ENCODE measurements around the gene REG4.
A peak's percentile ranks its signal among the peaks of the same experiment; 100 is the strongest.

Gene REG4

DNA sequence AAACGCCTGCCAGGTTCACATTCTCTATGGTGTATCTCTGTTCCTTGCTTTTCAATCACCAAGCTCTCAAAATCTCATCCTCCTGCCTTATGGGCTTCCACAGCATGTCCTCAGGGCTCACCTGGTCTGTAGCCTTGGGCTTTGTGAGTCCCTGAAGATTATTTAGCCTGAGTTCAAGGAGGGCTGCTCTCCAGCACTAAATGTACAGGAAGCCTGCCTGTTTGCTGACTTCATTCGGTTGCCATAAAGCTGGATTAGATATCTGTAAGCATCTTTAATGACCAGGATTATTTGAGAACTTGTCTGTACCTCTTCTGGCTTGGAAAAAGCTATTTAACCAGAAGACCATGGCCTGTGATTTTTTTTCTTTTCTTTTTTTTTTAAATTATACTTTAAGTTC, 6.9 kb upstream of the REG4 start:
- peaks cover 2% of the 10 kb centered on the region for H3K27me3 Mint-ChIP-seq
- H3K4me3 Mint-ChIP-seq: no peak overlapping the region
- no peak overlapping the region for H3K27ac Mint-ChIP-seq
- no peaks in the 10 kb centered on the region for H3K9me3 Mint-ChIP-seq (ENCODE audit: low read depth)
- no peaks in the 10 kb centered on the region for H3K4me1 Mint-ChIP-seq (ENCODE audit: low read depth)
- no peaks in the 10 kb centered on the region for H3K36me3 Mint-ChIP-seq

DNA sequence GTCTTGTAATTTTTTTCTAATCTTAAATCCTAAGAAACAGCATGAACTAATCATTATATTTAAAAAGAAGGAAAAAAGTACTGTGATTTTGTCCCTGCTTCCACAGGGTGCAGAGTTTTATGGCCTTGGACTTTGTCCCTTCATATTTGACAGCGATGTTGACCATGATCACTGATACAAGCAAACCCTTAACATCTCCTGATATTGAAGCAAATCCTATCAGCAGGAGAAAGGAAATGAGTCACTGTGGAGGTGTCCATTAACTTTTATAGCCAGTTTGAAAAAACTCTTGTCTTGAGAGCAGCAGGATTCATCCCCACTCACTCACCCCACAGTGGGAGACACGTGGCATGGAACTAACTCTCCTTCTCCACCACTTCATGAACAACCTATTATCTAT, 5.1 kb upstream of the REG4 start:
- Mint-ChIP-seq H3K27ac (no peak overlapping the region), H3K4me3 (no peak overlapping the region), H3K9me3 (ENCODE audit: low read depth) (no peaks in the 10 kb centered on the region), H3K36me3 (no peaks in the 10 kb centered on the region), H3K4me1 (ENCODE audit: low read depth) (no peaks in the 10 kb centered on the region), H3K27me3 (no peaks in the 10 kb centered on the region)

DNA sequence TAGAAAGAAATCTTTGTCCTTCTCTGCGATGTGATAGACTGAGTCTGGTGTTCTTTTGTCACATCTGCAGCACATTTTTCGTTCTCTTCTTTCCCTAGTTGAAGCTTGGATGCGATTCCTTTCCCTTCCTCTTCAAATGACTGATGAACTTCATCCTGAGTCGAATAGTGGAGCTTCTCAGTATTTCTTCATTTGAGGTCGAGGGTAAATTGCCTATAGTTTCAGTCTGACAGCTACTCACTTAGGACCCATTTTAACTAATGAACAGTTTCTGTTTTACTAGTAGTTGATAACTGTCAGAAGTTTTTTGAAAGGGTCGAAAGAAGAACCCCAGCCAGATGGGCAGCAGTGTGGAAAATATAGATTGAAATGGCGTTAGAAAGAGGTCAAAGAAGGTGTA, 4.7 kb upstream of the REG4 start:
- Mint-ChIP-seq H3K36me3 (no peaks in the 10 kb centered on the region), H3K9me3 (ENCODE audit: low read depth) (no peaks in the 10 kb centered on the region), H3K4me3 (no peak overlapping the region), H3K27me3 (no peaks in the 10 kb centered on the region), H3K4me1 (ENCODE audit: low read depth) (no peaks in the 10 kb centered on the region), H3K27ac (no peak overlapping the region)

DNA sequence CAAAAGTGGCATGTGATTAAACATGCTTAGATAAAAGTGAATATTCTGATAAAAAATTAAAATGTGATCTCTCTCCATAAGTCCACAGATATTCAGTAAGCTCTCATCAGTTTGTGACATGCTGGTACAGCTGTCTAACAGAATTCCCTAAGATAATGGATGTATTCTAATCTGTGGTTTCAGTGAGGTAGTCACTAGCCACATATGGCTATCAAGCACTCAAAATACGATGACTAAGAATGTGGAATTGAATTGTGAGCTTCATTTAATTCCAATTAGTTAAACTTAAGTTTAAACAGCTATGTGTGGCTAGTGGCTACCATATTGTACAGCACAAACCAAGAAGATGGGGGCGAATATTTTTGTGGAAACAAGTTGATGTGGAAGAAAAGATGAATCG, 4.1 kb upstream of the REG4 start:
- H3K4me3 Mint-ChIP-seq: no peak overlapping the region
- no peak overlapping the region for H3K27ac Mint-ChIP-seq
- H3K9me3 Mint-ChIP-seq (ENCODE audit: low read depth): no peaks in the 10 kb centered on the region
- no peaks in the 10 kb centered on the region for H3K36me3 Mint-ChIP-seq
- no peaks in the 10 kb centered on the region for H3K4me1 Mint-ChIP-seq (ENCODE audit: low read depth)
- H3K27me3 Mint-ChIP-seq: no peaks in the 10 kb centered on the region

DNA sequence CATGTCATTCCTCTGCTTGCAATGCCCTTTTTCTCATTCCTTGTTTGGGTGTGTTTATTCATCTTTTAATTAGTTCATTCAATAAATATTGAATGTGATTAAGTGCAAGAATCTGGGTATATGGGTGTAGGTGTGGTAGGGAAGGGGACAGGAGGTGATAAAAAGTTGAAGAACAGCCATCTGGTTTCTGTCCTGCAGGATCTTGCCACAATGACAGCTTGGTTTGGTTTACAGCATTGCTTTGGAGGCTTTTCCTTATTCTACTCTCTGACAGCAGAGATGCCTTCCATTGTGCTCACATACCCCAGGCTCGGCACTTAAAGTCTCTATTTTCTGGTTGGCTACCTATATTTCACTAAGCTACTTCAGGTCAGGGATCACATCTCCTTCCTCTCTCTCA, 3.0 kb upstream of the REG4 start:
- no peaks in the 10 kb centered on the region for H3K27me3 Mint-ChIP-seq
- no peaks in the 10 kb centered on the region for H3K9me3 Mint-ChIP-seq (ENCODE audit: low read depth)
- no peak overlapping the region for H3K4me3 Mint-ChIP-seq
- H3K36me3 Mint-ChIP-seq: no peaks in the 10 kb centered on the region
- H3K27ac Mint-ChIP-seq: no peak overlapping the region
- peaks cover 1% of the 10 kb centered on the region for H3K4me1 Mint-ChIP-seq (ENCODE audit: low read depth)

DNA sequence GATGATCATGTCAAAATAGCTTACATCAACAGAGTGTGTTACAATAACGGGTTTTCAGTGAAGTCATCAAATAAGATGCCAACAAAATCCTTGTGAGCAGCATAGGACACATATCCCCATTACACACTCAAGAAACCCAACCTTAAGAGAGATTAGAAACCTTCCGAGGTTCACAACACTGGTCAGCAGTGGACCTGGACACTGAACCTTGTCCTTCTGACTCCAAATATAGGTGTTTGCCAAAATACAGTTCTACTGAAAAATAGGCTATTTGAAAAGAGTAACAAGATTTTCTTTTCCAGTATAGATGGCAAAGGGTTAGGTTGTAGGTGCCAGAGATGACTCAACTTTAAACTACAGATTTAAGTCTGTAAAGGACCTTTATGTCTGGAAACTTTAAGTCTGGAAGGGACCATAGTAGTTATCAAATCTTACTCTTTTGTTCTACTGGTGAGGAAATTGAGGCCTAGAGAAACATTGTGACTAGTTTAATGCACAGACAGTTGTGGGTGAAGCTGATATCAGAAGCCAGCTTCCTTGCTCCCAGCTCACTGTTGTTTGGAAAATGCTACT, 811 bp upstream of the REG4 start:
- Mint-ChIP-seq H3K4me1 (ENCODE audit: low read depth) (peaks cover 5% of the 10 kb centered on the region), H3K36me3 (no peaks in the 10 kb centered on the region), H3K27ac (no peak overlapping the region), H3K9me3 (ENCODE audit: low read depth) (no peaks in the 10 kb centered on the region), H3K27me3 (peaks cover 4% of the 10 kb centered on the region), H3K4me3 (no peak overlapping the region)

DNA sequence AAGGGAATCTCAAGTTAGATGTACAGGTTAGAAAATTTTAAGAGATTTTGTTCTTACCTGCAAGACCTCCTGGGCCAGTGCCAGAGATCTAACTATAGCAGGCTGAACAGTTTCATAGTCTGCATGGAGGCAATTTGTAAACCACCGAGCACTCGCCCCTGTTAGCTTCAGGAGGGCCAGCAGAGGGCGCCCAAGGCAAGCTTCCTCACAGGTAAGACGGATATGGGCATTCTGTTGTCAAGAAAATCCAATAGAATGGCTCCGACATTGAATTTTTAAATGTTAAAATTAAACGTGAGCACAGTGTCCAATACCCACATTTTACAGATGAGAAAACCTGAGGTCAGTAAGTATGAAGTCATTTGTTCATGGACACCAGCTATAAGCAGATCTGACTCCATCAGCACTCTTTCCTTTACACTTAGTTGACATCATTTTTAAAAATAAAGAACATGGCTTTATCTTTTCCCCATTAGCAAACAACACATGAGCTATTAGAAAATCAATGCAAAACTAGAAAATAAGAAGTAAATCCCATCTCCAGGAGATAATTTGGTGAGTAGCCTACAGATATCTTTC, 2.2 kb downstream of the REG4 start:
- no peak overlapping the region for H3K4me3 Mint-ChIP-seq
- H3K36me3 Mint-ChIP-seq: no peaks in the 10 kb centered on the region
- peaks cover 5% of the 10 kb centered on the region for H3K4me1 Mint-ChIP-seq (ENCODE audit: low read depth)
- H3K27me3 Mint-ChIP-seq: peaks cover 4% of the 10 kb centered on the region
- no peaks in the 10 kb centered on the region for H3K9me3 Mint-ChIP-seq (ENCODE audit: low read depth)
- no peak overlapping the region for H3K27ac Mint-ChIP-seq

DNA sequence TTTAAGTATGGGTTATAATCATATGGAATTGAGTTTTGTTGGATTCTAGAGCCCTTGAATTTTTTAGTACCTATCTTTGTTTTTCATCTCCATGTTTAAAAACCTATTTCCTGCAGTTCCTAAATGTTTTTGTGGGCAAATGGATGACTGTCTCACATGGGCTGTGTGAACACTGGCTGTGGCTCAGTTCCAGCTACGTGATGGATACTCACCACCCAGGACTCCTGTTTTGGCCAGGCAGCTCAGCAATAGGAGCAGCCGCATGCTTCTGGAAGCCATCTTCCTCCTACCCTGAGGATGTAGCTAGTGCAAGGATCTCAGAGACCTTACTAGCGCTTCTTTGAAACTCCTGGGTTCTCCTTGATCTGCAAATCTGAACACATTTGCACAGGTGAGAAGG, 2.8 kb downstream of the REG4 start:
- no peak overlapping the region for H3K4me3 Mint-ChIP-seq

DNA sequence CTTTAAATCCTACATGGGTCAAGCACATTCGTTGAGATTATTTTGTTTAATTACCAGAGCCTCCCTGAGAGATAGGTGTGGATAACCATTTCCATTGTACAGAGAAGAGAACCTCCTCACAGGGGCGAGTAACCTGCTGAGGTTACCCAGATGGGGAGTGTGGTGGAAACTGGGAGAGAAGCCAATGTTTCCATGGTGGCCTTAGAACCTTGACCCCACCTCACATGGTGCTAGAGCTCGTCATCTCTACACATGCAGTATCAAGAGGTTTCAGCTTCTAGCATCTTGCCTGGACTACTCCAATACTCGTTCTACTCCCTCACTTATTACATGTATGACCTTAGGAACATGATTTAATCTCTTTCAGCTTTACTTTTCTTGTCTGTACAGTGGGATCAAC, 4.8 kb downstream of the REG4 start:
- Mint-ChIP-seq H3K4me3 (no peak overlapping the region), H3K9me3 (ENCODE audit: low read depth) (no peaks in the 10 kb centered on the region), H3K36me3 (no peaks in the 10 kb centered on the region), H3K4me1 (ENCODE audit: low read depth) (peaks cover 5% of the 10 kb centered on the region), H3K27me3 (peaks cover 4% of the 10 kb centered on the region), H3K27ac (no peak overlapping the region)

More for the DNA sequence above, 2.8 kb downstream of the REG4 start:
- Mint-ChIP-seq H3K4me1 (ENCODE audit: low read depth) (peaks cover 5% of the 10 kb centered on the region), H3K27me3 (peaks cover 4% of the 10 kb centered on the region), H3K27ac (no peak overlapping the region), H3K9me3 (ENCODE audit: low read depth) (no peaks in the 10 kb centered on the region), H3K36me3 (no peaks in the 10 kb centered on the region)

DNA sequence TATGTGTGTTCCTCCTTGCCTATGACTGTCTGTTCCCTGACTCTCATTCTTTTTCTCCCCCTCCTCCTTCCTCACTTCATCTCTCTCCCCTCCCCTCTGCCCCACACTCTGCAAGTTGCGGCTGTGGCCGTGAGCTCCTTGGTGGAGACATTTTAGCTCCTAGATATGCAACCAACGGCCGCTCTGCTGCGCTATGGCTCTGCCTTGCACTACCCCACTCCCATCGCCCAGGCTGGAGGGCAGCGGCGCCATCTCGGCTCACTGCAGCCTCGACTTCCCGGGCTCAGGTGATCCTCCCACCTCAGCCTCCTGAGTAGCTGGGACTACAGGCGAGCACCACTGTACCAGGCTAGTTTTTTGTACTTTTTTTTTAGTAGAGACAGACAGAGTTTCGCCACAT, 5.5 kb downstream of the REG4 start:
- Mint-ChIP-seq H3K4me3 (no peak overlapping the region), H3K4me1 (ENCODE audit: low read depth) (peaks cover 7% of the 10 kb centered on the region), H3K27ac (no peak overlapping the region), H3K27me3 (peaks cover 4% of the 10 kb centered on the region), H3K36me3 (no peaks in the 10 kb centered on the region), H3K9me3 (ENCODE audit: low read depth) (no peaks in the 10 kb centered on the region)

DNA sequence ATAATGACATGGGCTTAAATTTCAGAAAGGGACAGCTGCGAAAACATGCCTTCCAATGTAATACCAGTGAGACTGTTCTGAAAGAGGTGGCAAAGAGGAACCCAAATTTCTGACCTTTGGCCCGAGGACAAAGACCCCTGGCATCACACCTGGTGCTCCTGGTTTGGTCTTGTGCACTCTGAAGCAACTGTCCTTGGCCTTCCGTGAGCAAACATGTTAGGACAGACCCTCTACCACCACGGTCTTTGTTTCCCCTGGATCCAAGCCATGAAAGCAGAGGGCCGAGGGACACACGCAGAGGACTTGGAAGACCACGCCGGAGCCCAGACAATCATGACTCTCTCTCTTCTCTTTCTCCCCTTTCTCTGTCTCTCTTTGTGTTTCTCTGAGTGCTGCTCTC, 6.0 kb downstream of the REG4 start:
- Mint-ChIP-seq H3K9me3 (ENCODE audit: low read depth) (no peaks in the 10 kb centered on the region), H3K27ac (no peak overlapping the region), H3K4me3 (no peak overlapping the region), H3K27me3 (peaks cover 4% of the 10 kb centered on the region), H3K4me1 (ENCODE audit: low read depth) (peaks cover 9% of the 10 kb centered on the region), H3K36me3 (no peaks in the 10 kb centered on the region)

DNA sequence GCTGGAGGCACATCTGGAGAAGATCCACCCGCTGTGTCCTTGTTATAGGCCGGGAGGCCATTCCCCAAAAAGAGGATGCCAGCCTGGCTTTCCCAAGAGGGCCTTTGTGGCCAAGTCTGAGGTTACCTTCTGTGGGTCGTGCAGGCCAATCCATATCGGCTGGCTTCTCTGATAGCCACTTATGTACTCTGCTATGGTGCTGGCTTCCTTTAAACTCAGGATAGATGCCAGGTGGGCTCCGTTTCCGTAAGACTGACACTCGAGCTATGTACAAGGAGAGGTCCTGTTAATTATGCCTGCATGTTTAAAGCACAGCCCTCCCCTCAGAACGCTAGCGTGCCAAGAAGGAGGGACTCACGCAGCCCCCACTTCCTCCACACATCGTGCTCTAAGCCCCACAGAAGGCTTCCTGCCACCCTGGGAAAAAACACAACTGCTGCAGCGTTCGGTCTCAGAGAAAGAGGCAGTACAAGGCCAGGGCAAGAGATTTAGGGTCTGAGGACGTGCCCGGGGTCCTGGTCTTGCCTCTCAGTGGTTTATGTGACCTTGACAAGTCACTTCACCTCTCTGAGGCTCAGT, 11.6 kb downstream of the REG4 start:
- Mint-ChIP-seq H3K36me3 (peaks cover 2% of the 10 kb centered on the region), H3K4me3 (peak overlapping the region; percentile 82), H3K27ac (peak overlapping the region; percentile 92), H3K9me3 (ENCODE audit: low read depth) (no peaks in the 10 kb centered on the region), H3K4me1 (ENCODE audit: low read depth) (peaks cover 30% of the 10 kb centered on the region), H3K27me3 (no peaks in the 10 kb centered on the region)

DNA sequence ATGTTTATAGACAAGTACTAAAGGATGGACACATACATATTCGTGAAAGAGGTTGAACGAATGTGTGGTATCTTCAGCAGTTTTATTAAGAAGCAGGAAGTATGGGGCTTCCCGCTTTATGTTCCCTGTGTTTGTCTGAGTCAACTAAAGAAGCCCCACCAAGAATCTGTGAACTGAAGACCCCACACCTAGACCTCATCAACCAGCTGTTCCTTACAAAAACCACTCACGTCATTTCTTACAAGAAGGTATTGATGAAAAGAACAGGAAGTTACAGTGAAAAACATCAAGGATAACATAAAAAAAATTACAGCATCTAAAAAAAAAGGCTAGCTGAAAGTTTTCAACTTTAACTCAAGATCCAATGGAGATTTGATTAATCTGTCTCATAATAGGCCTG, 12.3 kb downstream of the REG4 start:
- Mint-ChIP-seq H3K36me3 (peaks cover 2% of the 10 kb centered on the region), H3K27ac (peak overlapping the region; percentile 92), H3K9me3 (ENCODE audit: low read depth) (no peaks in the 10 kb centered on the region), H3K4me1 (ENCODE audit: low read depth) (peaks cover 30% of the 10 kb centered on the region), H3K4me3 (peak overlapping the region; percentile 82), H3K27me3 (no peaks in the 10 kb centered on the region)

DNA sequence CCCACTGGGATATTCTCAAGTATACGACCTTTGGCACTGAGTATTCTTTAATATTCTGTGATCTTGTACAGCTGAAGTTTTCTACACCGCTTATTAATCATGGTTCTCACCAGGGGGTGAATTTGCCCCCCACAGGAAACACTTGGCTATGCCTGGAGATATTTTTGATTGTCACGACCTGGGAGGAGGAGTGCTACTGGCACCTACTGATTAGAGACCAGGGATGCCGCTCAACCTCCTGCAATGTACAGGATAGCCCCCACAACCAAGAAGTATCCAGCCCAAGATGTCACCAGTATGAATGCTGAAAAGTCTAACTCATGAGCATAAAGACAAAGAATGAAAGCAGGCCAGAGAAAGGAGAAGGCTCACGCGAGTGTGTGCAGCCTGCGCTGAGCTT, 13.7 kb downstream of the REG4 start:
- H3K27me3 Mint-ChIP-seq: no peaks in the 10 kb centered on the region
- H3K36me3 Mint-ChIP-seq: peaks cover 2% of the 10 kb centered on the region
- H3K9me3 Mint-ChIP-seq (ENCODE audit: low read depth): no peaks in the 10 kb centered on the region
- peak overlapping the region; percentile 36 for H3K4me3 Mint-ChIP-seq
- H3K4me1 Mint-ChIP-seq (ENCODE audit: low read depth): peaks cover 30% of the 10 kb centered on the region
- H3K27ac Mint-ChIP-seq: peak overlapping the region; percentile 25

DNA sequence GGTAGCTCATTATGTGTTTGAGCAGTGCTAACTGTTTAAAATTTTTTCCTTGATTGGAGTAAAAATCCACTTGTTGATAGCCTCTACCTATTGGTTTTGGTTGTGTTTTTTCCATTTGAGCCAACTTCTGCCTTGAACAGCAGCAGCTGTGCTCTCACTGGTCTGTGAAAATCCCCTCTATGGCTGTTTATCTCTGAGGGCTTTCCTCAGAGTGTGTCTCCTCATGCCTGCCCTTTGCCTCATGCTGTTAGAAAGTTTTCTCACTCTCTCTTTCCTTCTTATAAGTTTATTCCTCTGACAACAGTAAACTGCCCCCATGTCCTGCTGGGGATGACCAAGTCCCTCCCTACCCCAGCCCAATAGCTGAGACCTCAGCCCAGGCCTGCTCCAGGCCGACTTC, 14.1 kb downstream of the REG4 start:
- Mint-ChIP-seq H3K27ac (peak overlapping the region; percentile 25), H3K4me3 (no peak overlapping the region), H3K36me3 (peaks cover 2% of the 10 kb centered on the region), H3K9me3 (ENCODE audit: low read depth) (no peaks in the 10 kb centered on the region), H3K4me1 (ENCODE audit: low read depth) (peaks cover 30% of the 10 kb centered on the region), H3K27me3 (no peaks in the 10 kb centered on the region)

Measured in activated naive CD8-positive, alpha-beta T cell (primary cell).